ENCODE measurements around the gene USP4.

GRCh38 chr3:49265661-49266386 lies 74.0 kb downstream of the USP4 start:
- TF ChIP-seq YY1 (IDR thresholded peaks at IDR 0.05; ENCODE audit: insufficient read depth, insufficient read length), result no peak
- no peak for TF ChIP-seq SUZ12 (IDR thresholded peaks at IDR 0.05; ENCODE audit: extremely low read depth, insufficient read depth, insufficient read length)
